Left forelimb (tissue), 1 donor: ENCODE measurements around the gene CEP85L.

Experiments used
- DNase-seq: peaks from one replicate; pipeline ENCODE4 v3.0.0-alpha.2; 2018; ENCODE audit warnings: low spot score

The CEP85L gene

GRCh38 chr6:118621799-118622470 lies 29.5 kb downstream of the CEP85L start:
- no peak for DNase-seq

DNA sequence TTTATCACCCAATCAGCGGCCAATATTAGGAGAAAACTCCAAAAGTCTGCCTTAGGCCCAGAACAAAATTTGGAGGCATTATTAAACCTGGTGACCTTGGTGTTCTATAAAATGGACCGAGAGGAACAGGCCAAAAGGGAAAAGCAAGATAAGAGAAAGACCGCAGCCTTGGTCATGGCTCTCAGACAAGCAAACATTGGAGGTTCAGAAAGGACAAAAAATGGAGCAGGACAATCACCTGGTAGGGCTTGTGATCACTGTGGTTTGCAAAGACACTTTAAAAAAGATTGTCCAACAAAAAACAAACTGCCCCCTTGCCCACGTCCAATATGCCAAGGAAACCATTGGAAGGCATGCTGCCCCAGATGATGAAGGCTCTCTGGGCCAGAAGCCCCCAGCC lies 31.2 kb downstream of the CEP85L start:
- no peak for DNase-seq

GRCh38 chr6:118618676-118619377 lies 32.6 kb downstream of the CEP85L start:
- DNase-seq, result peak; percentile 69

DNA sequence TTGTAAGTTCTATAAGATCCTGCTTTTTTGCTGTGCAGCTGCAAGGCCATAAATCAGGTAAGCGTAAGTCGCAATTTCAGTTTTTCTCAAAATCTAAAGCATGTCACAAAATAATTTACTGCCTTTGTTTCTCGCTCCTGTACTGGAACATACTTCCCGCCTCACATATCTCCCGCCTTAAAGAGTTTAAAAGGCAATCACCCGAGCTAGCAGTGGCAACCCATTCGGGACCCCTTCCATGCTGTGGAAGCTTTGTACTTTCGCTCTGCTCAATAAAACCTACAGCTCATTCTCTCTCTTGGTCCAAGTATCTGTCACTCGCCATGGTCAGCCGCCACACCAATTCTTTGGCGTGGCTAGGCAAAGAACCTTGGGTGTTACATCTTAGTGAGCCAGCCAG lies 34.0 kb downstream of the CEP85L start:
- DNase-seq, result no peak

GRCh38 chr6:118611334-118611733 lies 40.1 kb downstream of the CEP85L start:
- no peak for DNase-seq

- DNase-seq, result no peak
Observed at GRCh38 chr6:118606858-118607257, 44.5 kb downstream of the CEP85L start.

DNA sequence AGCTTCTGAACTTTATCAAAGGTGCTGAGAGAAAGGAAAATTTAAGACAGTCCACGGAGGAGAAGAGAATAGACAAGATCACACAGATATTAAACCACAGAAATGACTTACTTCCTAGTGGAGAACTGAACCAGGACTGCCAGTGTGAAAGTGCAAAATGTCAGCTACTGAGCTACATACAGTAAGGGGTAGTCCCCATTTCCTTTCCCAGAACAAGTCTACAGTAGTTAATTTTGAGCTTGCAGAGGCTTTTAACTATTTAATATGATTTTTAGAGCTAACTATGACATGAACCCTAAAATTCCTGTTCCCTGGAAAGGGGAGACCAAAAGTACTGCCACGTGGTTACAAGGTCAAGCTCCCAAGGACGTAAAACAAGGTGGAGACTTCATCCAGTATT lies 45.1 kb downstream of the CEP85L start:
- no peak for DNase-seq

GRCh38 chr6:118603372-118603771 lies 48.0 kb downstream of the CEP85L start:
- DNase-seq, result no peak

DNA sequence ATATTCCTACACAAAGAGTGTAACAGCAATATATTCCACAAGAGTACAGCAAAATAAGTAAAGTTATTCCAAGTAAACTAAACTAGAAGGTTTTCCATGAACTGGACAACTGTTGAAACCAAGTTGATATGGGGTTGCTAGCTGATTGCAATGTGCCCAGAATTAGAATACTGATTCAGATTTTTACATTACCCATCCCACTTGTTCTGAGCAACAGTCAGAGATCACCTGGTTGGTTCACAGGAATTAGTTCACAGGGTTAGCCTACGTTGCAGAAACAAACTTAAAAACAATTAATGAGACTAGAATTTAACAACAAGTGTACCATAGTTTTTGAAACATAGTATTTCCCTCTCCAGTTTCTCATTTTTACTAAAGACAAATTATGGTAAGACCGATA lies 49.1 kb downstream of the CEP85L start:
- DNase-seq, result no peak

GRCh38 chr6:118598324-118598723 lies 53.1 kb downstream of the CEP85L start:
- DNase-seq, result no peak

DNA sequence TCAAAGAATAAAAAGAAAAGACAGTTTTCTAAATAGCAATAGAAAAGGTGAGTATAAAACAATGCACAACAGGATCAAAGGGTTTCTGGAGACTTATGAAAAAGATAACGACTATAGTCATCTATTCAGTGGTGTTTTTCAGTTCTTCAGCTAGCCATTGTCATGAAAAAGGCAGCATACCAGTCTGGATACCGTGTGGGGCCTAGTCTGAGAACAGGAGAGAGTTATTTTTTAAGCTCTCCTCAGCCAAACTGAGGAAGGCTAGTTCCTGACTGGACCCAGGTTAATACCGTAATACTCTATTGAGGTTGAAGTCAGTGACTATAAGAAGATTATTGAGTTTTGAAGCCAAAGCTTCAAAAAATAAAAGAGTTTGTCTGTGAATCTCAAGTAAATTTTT lies 53.8 kb downstream of the CEP85L start:
- DNase-seq, result no peak

GRCh38 chr6:118596774-118597320 lies 54.5 kb downstream of the CEP85L start:
- no peak for DNase-seq

DNA sequence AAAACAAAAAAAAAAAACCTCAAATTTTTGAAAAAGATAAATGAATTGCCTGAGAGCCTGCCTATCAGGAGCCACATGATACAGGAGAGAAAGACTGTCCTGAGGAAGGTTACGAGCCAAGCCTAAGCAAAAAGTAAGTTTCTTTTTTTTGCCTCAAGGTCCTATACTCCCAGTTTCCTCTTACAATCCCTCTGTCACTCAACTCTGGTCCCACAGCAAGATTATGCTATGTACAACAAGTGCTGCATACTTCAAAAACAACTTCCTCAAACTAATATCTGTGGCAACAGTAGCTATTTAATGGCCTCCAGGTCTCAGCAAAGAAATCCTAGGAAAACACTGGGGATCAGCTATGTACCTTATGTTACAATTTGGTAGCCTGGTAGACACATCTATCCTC lies 56.5 kb downstream of the CEP85L start:
- no peak for DNase-seq

- no peak for DNase-seq
Observed at GRCh38 chr6:118591897-118592296, 59.5 kb downstream of the CEP85L start.

DNA sequence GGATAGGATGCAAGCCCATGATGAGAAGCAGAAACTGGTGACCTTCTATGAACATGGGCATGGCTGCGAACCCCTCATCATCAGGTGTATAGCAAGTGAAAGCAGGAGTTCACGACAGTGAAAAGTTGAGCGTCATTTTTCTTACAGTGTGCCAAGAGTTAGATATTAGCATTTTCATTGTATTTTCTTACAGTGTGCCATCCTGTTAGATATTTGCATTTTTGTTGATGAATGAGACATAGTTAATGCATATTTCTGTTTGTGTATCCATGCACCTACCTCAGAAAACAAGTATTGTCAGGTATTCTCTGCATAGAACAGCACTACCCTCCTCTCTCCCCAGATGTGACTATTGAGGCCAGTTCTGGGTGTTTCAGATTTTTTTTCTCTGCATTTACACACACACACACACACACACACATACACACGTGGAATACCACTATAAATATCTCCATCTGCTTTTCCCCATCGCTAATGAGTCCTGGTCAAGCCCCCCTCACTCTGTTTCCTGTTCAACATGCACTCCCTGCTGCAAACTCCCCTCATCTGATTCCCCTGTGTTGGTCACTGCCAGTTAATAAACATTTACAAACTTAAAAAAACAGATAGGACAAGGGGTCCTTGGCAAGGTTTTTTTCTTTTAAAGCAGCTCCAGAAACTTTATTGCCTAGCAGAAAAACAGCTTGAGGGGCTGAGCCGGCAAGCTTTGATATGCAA lies 61.6 kb downstream of the CEP85L start:
- DNase-seq, result no peak

DNA sequence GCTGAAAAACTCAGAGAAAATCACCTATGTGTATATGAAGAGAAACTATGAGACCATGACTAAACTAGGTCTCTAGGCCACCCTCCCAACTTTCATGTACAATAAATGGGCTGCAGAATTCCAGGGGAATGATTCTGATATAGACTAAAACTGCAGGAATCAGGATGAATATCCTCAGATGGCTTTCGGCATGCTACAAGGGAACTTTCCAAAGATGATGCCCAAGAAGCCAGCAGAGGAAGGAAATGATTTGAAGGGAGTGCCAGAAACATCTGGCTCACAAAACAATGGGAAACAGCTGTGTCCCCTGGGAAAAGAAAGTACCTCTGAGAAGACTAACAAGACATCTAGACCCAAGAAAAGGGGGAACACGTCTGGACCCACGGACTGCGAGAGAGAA lies 62.2 kb downstream of the CEP85L start:
- DNase-seq, result no peak

GRCh38 chr6:118588626-118589025 lies 62.8 kb downstream of the CEP85L start:
- no peak for DNase-seq

GRCh38 chr6:118586746-118587485 lies 64.5 kb downstream of the CEP85L start:
- DNase-seq, result no peak

- no peak for DNase-seq
Observed at GRCh38 chr6:118584911-118585310, 66.5 kb downstream of the CEP85L start.

DNA sequence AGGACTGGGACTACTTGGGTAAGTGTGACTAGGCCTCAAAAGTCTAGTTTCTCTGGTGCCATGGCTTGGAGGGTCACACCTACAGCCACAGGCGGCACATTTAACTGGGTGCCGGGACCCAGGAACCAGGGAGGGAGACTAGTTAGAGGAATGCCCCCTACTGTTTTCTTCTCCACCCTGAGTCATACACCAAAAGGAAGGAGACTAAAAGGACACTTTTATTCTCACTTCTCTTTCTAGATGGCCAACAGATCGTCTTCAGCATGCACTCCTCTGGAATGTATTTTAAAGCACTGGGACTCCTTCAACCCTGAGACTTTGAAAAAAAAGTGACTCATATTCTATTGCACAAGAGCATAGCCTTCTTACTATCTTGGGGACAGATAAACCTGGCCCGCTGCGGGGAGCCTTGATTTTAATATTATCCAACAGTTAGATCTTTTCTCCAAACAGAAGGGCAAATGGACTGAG lies 69.9 kb downstream of the CEP85L start:
- DNase-seq, result no peak

DNA sequence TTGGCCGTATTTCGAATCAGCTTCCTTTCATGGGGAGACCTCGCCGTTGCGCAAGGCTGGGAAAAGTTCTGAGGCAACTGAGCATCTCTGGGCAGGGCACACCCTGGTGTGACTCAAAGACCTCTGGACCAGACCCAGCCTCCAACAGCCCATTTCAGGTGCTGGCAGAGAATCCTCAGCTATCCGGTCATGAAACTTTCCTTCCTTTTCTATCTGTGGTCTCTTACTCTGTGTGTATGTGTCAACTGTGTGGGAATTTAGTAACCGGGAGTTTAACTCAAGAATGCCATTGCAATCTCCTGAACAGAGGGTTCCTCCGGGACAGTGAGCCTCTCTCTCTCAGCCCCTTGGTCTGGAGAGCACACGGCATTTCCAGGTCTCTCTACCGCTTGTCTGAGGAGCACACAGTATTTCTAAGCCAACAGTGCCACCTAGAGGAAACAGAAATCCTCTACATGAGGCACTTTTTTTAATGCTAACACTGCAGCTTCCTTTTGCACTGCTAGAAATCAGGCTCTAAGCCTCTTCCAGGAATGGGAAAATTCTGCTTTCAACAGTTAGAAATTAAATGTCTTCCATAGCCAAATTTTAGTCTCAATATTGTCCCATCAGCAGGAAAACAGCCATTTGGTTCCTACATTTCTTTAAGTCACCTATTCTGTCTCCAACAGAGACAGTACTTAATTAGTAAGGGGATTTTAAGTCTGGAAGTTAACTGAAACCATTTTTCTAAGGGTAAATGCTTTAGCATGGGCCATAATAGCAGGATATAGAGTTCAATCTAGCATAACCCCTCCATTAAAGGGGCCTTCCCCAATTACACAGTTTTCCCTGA lies 70.6 kb downstream of the CEP85L start:
- DNase-seq, result no peak
